Measurements from ENCODE around the gene FPR2.
"Not testable (repeated sequence)": the region's sequence is repeated elsewhere in the genome, so short reads cannot be mapped to it uniquely, and the experiment has no call there.

Gene FPR2

GRCh38 chr19:51739466-51740213 is 21.3 kb upstream of the FPR2 start:
- no peak for DNase-seq (ENCODE audit: low read depth)

- no peak for DNase-seq (ENCODE audit: low read depth)
Observed at GRCh38 chr19:51740356-51740755, 20.6 kb upstream of the FPR2 start.

GRCh38 chr19:51742789-51743188 is 18.2 kb upstream of the FPR2 start:
- DNase-seq (ENCODE audit: low read depth), result no peak

GRCh38 chr19:51743405-51743804 is 17.6 kb upstream of the FPR2 start:
- DNase-seq (ENCODE audit: low read depth), result no peak

GRCh38 chr19:51746731-51747130 is 14.2 kb upstream of the FPR2 start:
- no peak for DNase-seq (ENCODE audit: low read depth)

- DNase-seq (ENCODE audit: low read depth), result no peak
Observed at GRCh38 chr19:51749979-51750378, 11.0 kb upstream of the FPR2 start.

GRCh38 chr19:51750400-51751094 is 10.4 kb upstream of the FPR2 start:
- DNase-seq (ENCODE audit: low read depth), result no peak

GRCh38 chr19:51751655-51752054 is 9.3 kb upstream of the FPR2 start, which contains the start of gene FPR1:
FPR1 (minus strand) TSS chr19:51751878; CDS start chr19:51746994, 4,884 bp downstream.
- no peak for DNase-seq (ENCODE audit: low read depth)

GRCh38 chr19:51754109-51754508 is 6.9 kb upstream of the FPR2 start:
- DNase-seq (ENCODE audit: low read depth), result no peak

- DNase-seq (ENCODE audit: low read depth), result no peak
Observed at GRCh38 chr19:51754770-51755169, 6.2 kb upstream of the FPR2 start.

GRCh38 chr19:51755571-51755970 is 5.4 kb upstream of the FPR2 start:
- DNase-seq (ENCODE audit: low read depth), result no peak

GRCh38 chr19:51761696-51762095 is 716 bp downstream of the FPR2 start:
- no peak for DNase-seq (ENCODE audit: low read depth)

- DNase-seq (ENCODE audit: low read depth), result no peak
Observed at GRCh38 chr19:51765086-51765485, 4.1 kb downstream of the FPR2 start.

- no peak for DNase-seq (ENCODE audit: low read depth)
Observed at GRCh38 chr19:51766461-51766860, 5.5 kb downstream of the FPR2 start.

GRCh38 chr19:51771376-51772130 is 10.6 kb downstream of the FPR2 start:
- DNase-seq (ENCODE audit: low read depth), result no peak

GRCh38 chr19:51772977-51773376 is 12.0 kb downstream of the FPR2 start:
- no peak for DNase-seq (ENCODE audit: low read depth)

- not testable (repeated sequence) for DNase-seq (ENCODE audit: low read depth)
Observed at GRCh38 chr19:51776561-51776960, 15.6 kb downstream of the FPR2 start.

GRCh38 chr19:51777570-51778462 is 16.8 kb downstream of the FPR2 start:
- DNase-seq (ENCODE audit: low read depth), result no peak

- no peak for DNase-seq (ENCODE audit: low read depth)
Observed at GRCh38 chr19:51779181-51779580, 18.2 kb downstream of the FPR2 start.

GRCh38 chr19:51779703-51780102 is 18.7 kb downstream of the FPR2 start:
- DNase-seq (ENCODE audit: low read depth), result no peak

- DNase-seq (ENCODE audit: low read depth), result no peak
Observed at GRCh38 chr19:51780270-51780669, 19.3 kb downstream of the FPR2 start.

GRCh38 chr19:51781999-51782398 is 21.0 kb downstream of the FPR2 start:
- no peak for DNase-seq (ENCODE audit: low read depth)

Measured in stimulated activated CD8-positive, alpha-beta memory T cell treated with anti-CD3 and anti-CD28 coated beads, Interleukin-12 subunit alpha, Interleukin-12 subunit beta, amount 100 ng/mL, for 4 hours (primary cell).